Tibial nerve (tissue), 4 donors: ENCODE measurements around the gene ASTN2.

Experiments used
- CTCF ChIP-seq, 5 experiments: fragments of 200-600 bp in 3 of 5; fragments of 450-650 bp in 2 of 5; sonication (generic) in 3 of 5; IDR thresholded peaks; one replicate each; pipeline ENCODE4 v1.5.1; 2016 to 2019; ENCODE audit warnings: antibody characterized with exemption in 5 of 5, mild to moderate bottlenecking in 3 of 5, moderate library complexity in 2 of 5
- EP300 ChIP-seq, 2 donors: sonication (generic); formaldehyde crosslinking; IDR thresholded peaks; one replicate each; pipeline ENCODE4 v1.6.1; 2017; ENCODE audit warnings: antibody characterized with exemption in 2 of 2, mild to moderate bottlenecking in 1 of 2

GRCh38 chr9:116617389-116617788, 797.5 kb downstream of the ASTN2 start:
- TF ChIP-seq CTCF (IDR thresholded peaks at IDR 0.05), result no peak
- TF ChIP-seq EP300 (IDR thresholded peaks at IDR 0.05), result no peak
